ENCODE measurements around the gene ISX.
"Not testable (repeated sequence)": the region's sequence is repeated elsewhere in the genome, so short reads cannot be mapped to it uniquely, and the experiment has no call there.

ISX gene

GRCh38 chr22:35065796-35066218 lies at the start of gene ISX:
Gene ISX (plus strand): TSS chr22:35066158. CDS start chr22:35067088, 930 bp downstream.
- no peak for DNase-seq

DNA sequence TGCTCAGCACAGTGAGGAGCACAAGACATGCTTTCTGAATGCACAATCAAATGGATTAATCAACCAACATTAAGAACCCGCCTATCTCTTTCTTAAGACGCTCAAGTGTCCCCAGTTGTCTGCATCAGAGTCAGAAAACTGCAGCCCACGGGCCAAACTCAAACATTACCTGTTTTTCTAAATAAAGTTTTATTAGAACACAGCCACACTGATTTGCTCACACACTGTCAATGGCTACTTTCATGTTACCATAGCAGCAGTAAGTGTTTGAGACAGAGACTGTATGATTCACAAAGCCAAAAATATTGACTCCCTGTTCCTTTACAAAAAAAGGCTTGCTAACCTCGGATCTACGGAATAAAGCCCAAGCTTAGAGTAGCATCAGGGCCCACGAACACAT lies 49.0 kb upstream of the ISX start:
- no peak for DNase-seq

DNA sequence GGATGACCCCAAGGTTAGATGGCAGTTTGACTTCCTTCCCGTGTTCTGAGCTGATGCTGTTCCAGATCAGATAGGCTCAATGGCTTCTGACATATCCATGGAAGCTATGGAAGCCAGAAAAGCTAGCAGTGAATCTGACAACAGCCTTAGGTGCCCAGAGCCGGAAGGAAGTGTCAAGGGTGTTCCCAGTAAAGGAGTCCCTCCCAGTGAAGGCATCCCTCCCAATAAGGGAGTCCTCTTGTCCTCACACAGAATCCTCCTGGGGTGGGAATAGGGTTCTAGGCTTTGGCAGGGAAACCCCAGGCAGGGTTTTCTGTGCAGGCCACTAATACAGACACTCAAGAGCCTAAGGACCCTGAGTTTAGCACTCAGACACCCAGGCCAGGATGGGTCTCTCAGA lies 47.0 kb upstream of the ISX start:
- DNase-seq: no peak

GRCh38 chr22:35020517-35020916 lies 45.4 kb upstream of the ISX start:
- DNase-seq: no peak

DNA sequence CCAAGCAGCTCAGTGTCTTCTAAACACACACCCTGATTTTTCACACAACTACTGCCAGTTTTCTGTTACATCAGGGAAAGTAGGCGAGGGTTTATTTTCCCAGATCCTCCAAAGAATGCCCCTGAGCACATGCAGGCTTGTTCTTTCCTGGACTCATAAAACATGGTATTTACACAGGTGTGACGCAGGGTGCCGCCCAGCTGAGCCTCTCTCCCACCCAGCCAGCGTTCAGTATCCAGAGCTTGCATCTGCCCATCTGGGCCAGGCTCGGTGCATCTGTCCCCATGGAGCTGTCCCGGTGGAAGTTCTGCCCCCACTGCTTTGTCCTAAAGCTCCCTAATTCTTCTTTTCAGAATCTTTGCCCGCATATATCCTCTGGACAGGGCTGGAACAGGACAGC lies 44.8 kb upstream of the ISX start:
- no peak for DNase-seq

- DNase-seq: no peak
Observed at GRCh38 chr22:35022291-35022690, 43.7 kb upstream of the ISX start.

DNA sequence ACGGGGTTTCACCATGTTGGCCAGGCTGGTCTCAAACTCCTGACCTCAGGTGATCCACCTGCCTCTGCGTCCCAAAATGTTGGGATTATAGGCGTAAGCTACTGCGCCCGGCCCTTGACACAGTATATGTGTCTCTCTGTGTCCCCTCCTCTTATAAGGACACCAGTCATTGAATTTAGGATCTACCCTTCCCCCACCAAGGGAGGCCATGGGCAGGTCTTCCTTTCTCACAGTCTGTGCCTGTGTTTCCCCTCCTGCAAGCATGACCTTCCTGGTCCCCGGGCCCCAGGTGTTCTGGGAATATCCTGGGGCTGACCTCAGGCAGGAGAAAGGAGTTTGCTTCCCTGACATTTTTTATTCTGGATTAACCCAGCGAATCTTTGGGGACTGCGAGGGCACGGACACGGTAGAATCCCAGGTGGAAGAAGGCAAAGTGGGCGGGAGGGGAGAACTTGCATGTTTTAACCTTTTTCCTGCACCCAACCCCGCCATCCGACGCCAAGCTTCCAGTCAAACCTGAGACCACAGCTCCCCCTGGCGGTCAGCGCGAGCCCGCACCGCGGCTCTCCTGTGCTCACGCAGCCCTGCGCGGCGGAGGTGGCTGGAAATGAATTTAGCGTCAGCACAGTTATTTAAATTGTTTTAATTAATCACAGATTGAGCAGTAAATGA lies 42.1 kb upstream of the ISX start:
- peak; percentile 40 for DNase-seq

GRCh38 chr22:35024364-35024692 lies 41.6 kb upstream of the ISX start:
- DNase-seq: no peak

- not testable (repeated sequence) for DNase-seq
Observed at GRCh38 chr22:35030112-35030511, 35.8 kb upstream of the ISX start.

DNA sequence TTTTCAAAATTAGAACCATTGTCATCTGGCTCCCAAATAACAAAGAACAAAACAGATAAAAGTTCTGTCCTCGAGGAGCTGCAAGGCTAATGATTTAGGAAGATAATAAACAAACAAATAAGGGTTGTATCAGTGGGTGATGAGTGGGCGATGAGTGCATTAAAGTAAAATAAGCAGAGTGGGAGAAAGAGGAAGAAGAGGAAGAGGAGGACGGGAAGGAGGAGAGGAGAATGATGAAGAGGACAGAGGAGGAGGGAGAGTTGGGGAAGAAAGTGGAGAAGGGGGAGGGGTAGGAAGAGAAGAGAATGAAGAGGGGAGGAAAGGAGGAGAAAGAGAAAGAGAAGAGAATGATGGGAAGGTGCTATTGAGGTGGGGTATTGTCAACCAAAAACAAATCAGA lies 33.4 kb upstream of the ISX start:
- no peak for DNase-seq

- no peak for DNase-seq
Observed at GRCh38 chr22:35033635-35034296, 32.2 kb upstream of the ISX start.

DNA sequence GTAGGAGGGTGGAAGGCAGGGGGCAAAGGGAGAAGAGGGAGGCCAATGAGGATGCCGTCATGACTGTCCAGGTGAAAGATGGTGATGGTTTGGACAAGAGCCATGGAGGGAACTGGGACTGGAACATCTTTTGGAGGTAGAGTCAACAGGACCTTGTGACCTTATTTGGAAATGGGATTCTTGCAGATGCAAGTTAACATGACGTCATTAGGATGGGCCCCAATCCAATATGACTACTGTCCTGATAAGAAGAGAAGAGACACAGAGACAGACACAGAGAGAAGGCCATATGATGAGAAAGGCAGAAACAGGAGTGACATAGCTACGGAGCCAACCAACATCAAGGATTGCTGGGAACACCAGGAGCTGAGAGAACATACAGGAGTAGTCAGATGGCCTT lies 31.0 kb upstream of the ISX start:
- no peak for DNase-seq

GRCh38 chr22:35037089-35037488 lies 28.9 kb upstream of the ISX start:
- no peak for DNase-seq

DNA sequence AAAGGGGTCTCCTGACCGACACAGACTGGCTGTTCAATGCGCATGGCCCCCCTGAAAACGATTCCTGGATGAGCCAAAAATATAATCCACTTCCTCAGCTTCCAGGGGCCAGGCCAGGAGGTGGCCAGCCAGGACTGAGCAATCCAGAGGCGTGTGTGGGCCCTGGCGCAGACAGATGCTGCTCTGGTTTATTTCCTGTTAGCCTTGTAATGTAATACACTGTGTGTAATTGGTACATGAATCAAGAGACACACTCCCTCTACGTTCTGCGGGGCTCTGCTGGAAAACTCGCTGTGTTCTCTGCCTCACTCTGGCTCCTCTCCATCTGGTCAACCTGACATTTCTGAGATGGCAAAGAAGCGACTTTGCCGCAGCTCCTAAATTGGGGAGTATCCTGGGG lies 26.3 kb upstream of the ISX start:
- peak; percentile 45 for DNase-seq

GRCh38 chr22:35043252-35043933 lies 22.6 kb upstream of the ISX start:
- DNase-seq: no peak

- DNase-seq: no peak
Observed at GRCh38 chr22:35043934-35044319, 22.0 kb upstream of the ISX start.

GRCh38 chr22:35044607-35045390 lies 21.2 kb upstream of the ISX start:
- no peak for DNase-seq

DNA sequence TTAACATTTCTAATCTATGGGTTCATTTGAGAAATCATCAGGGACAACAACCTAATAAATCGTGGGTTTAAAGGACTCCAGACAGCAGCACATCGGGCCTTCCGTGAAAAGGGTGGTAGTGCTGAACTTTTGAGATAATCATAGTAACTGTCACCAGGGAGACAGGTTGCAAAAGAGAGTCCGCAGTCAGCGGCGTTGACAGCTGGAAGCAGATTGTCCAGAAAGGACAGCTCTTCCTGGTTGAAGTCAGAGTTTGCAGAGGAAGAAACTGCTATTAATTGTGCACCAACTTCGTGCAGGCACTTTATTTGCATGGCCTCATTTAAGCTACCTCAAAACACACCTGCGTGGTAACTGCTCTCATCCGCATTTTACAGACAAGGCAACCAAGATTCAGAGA lies 20.5 kb upstream of the ISX start:
- DNase-seq: no peak

DNA sequence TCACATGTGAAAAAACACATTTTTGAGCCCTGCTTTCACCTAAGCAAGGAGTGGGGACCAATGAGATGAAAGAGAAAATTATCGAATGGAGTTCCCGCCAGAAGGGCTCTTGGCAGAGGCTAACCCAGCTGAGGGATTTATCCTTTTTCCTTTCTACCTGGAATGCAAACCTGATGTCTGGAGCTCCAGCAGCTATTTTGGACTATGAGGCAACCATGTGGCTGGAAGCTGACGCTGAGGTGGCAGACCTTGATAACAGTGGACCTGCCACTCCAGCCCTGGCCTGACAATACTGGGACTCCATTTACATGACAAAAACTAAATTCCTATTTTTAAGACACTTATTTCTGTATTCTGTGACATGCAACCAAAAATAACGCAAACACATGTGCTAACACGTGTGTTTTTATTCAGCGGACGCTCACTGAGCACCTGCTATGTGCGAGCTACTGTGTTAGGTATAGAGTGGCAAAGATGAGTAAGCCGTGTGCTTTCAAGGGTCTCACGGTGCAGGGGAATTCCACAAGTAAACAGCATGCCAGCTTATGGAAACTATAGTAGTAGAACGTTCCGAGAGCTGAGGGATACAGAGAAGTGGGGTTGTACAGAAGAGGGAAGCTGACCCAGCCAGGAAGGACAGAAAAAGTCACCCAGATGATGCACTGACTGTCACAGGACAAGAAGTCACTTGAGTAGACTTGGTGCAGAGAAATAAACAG lies 19.1 kb upstream of the ISX start:
- DNase-seq: no peak

DNA sequence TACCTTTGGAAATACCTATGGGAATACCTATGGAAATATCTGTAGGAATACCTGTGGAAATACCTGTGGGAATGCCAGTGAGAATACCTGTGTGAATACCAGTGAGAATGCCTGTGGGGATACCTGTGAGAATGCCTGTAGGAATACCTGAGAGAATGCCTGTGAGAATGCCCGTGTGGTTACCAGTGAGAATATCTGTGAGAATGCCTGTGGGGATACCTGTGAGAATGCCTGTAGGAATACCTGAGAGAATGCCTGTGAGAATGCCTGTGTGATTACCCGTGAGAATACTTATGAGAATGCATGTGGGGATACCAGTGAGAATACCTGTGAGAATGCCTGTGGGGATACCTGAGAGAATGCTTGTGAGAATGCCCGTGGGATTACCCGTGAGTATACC lies 15.9 kb upstream of the ISX start:
- not testable (repeated sequence) for DNase-seq

GRCh38 chr22:35051013-35051535 lies 14.9 kb upstream of the ISX start:
- DNase-seq: no peak

DNA sequence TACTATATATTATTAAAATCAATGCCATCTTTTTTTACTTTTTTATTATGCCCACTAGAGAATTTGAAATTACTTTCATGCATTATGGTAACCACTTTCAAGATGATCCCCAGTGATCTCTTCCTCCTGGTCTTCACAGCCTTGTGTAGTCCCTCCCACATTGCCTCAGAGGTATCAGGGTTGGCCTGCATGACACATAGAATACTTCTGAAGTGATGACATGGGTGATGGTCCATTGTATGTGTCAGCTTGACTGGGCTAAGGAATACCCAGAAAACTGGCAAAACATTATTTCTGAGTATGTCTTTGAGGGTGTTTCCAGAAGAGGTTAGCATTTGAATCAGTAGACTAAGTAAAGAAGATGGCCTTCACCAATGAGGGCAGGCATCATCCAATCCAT lies 14.2 kb upstream of the ISX start:
- DNase-seq: no peak

Data from NCI-H2171 treated with DMSO at 0.1 percent for 48 hours (cell line).